ENCODE measurements around the gene OR2T35. TPM values are rescaled to one million over a fixed set of nuclear protein-coding genes. Genes with fewer than 3 reads are reported as not detected.

Gene OR2T35
- total RNA-seq, 1 donor from 2014 or later, result not detected

Other genes with a start within 250 kb of the OR2T35 start
- not detected for gene OR2T1, start 242.2 kb downstream of the OR2T35 start, total RNA-seq
- gene OR2T2, start 199.6 kb downstream of the OR2T35 start, total RNA-seq, result not detected
- gene OR2T3, start 171.9 kb downstream of the OR2T35 start, total RNA-seq, result not detected
- gene OR2T5, start 156.7 kb downstream of the OR2T35 start, total RNA-seq, result not detected
- gene OR2G6, start 137.2 kb downstream of the OR2T35 start, total RNA-seq, result not detected
- not detected for gene OR2T29, start 82.5 kb downstream of the OR2T35 start, total RNA-seq
- gene OR2T34, start 70.5 kb downstream of the OR2T35 start, total RNA-seq, result not detected
- not detected for gene OR2T10, start 47.6 kb downstream of the OR2T35 start, total RNA-seq
- gene OR2T11, start 10.2 kb downstream of the OR2T35 start, total RNA-seq, result not detected
- not detected for gene OR2T27, start 10.2 kb upstream of the OR2T35 start, total RNA-seq
- not detected for gene OR14I1, start 57.5 kb upstream of the OR2T35 start, total RNA-seq
- gene LYPD8, start 110.5 kb upstream of the OR2T35 start, total RNA-seq, result not detected
- gene SH3BP5L, start 180.6 kb upstream of the OR2T35 start, total RNA-seq, result 20.1 TPM
- gene ZNF672, start 192.9 kb upstream of the OR2T35 start, total RNA-seq, result 45.5 TPM
- 27.1 TPM for gene ZNF692, start 213.8 kb upstream of the OR2T35 start, total RNA-seq

All from left ventricle myocardium superior (tissue), 1 donor.